Epithelial cell of proximal tubule (primary cell): ENCODE data around the gene POMC. TPM values are rescaled to one million over a fixed set of nuclear protein-coding genes. Genes with fewer than 3 reads are reported as not detected.
A peak's percentile ranks its signal among the peaks of the same experiment; 100 is the strongest.
"Not testable (repeated sequence)": the region's sequence is repeated elsewhere in the genome, so short reads cannot be mapped to it uniquely, and the experiment has no call there.

Experiments
- DNase-seq: peaks from one replicate; pipeline ENCODE4 v3.0.0-alpha.2; 2011; ENCODE audit warnings: low read depth
- H3K4me3 ChIP-seq: 2 replicates; pipeline ENCODE4 v1.5.1; 2011; ENCODE audit warnings: low read depth, mild to moderate bottlenecking, low read length
- CTCF ChIP-seq: conservative IDR thresholded peaks from 2 replicates; pipeline ENCODE4 v1.5.1; 2012; ENCODE audit warnings: low read depth, mild to moderate bottlenecking, low read length
- total RNA-seq: library from RNA; depleted of rRNA; stranded (reverse); fragments of >200 nt; gene quantifications from 2 replicates; pipeline ENCODE4 v1.2.3, GENCODE V29; 2015

The POMC gene
- total RNA-seq, 1 donor from 2014 or later: 0.75 TPM

- H3K4me3 ChIP-seq: no peak overlapping the region
- no peak for TF ChIP-seq CTCF
- DNase-seq: no peak
Measured at GRCh38 chr2:25127646-25128045, 40.7 kb downstream of the POMC start.

- not testable (repeated sequence) for H3K4me3 ChIP-seq, DNase-seq
Measured at GRCh38 chr2:25127071-25127470, 41.3 kb downstream of the POMC start.

GRCh38 chr2:25125976-25126375 is 42.4 kb downstream of the POMC start:
- DNase-seq: no peak
- TF ChIP-seq CTCF: no peak
- no peak overlapping the region for H3K4me3 ChIP-seq

DNA sequence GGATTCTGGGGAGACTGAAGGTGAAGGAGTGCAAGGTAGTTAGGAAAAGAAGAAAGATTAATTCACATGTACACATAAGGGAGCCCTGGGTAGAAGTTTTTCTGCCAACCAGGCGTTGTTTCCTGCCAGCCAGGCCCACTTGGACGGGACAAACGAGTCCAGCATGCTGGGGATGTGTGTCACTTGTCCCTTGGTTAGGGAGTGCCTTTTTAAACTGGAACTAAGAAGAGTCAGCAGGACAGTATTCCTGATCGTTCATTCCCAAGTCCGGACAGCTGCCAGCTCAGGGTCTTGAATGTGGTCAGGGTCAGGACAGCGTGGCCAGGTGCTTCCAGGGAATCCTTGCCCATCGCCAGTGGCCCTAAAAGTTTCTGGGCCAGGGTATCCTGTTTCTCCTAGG is 43.2 kb downstream of the POMC start:
- TF ChIP-seq CTCF: no peak
- no peak for DNase-seq
- no peak overlapping the region for H3K4me3 ChIP-seq

GRCh38 chr2:25123682-25124081 is 44.7 kb downstream of the POMC start:
- TF ChIP-seq CTCF: peak; percentile 3
- H3K4me3 ChIP-seq: no peak overlapping the region
- DNase-seq: no peak

- no peak overlapping the region for H3K4me3 ChIP-seq
- DNase-seq: no peak
- no peak for TF ChIP-seq CTCF
Measured at GRCh38 chr2:25122367-25122766, 46.0 kb downstream of the POMC start.

GRCh38 chr2:25119263-25119662 is 49.1 kb downstream of the POMC start:
- TF ChIP-seq CTCF: no peak
- H3K4me3 ChIP-seq: no peak overlapping the region
- DNase-seq: no peak

DNA sequence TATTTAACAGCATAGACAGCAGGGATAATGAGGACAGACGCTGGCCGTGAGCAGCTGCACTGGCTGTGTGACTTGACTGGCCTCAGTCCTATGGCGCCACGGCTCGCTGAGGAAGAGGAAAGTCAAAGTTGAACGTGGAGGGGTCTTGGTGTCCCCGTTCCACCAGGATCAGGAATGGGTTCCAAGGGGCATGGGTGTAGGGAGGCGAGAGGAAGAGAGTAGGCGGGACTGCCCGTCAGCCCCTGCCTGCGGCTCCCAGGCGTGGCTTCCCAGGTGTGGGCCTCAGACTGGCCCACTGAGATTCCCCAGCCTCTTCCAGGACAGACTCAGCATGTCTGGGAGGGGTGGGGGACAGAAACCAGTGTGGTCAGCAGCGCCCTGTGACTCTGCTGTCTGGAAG is 51.4 kb downstream of the POMC start:
- H3K4me3 ChIP-seq: no peak overlapping the region
- no peak for DNase-seq
- no peak for TF ChIP-seq CTCF
